ENCODE data around the gene PSMB7.

GRCh38 chr9:124444166-124444565 lies 28.9 kb upstream of the PSMB7 start:
- no peak for TF ChIP-seq CTCF (IDR thresholded peaks at IDR 0.05)
- no peak for TF ChIP-seq POLR2A (IDR thresholded peaks at IDR 0.05)
